ENCODE data around the gene DLGAP1. TPM values are rescaled to one million over a fixed set of nuclear protein-coding genes. Genes with fewer than 3 reads are reported as not detected.
A peak's percentile ranks its signal among the peaks of the same experiment; 100 is the strongest.

Gene DLGAP1
- polyA plus RNA-seq, 4 donors, result 0.22 to 0.47 TPM; not detected in 2

DNA sequence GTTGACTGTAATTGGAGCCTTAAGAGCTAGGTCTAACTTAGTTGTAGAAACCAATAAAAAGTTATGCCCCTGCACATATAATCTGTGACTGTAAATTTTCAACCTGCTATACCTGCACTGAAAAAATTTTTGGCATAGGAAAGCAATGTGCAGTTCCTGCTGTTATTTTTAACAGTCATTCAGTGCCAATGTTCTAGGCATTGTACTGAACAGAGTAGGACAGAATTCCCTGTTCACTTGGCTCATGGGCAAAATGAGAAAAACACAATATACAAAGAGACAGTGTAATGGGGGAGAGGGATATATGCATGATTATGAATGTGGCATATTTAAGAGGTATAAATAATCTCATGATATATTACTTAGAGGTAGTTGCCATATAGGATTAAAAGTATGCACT is 547.2 kb downstream of the DLGAP1 start:
- Histone ChIP-seq H3K4me3 (ENCODE audit: low read depth in 1 of 3, low read length in 3 of 3) (no peak overlapping the region), H3K9me3 (ENCODE audit: control insufficient read depth in 2 of 2, insufficient read depth in 1 of 2, low read depth in 1 of 2, low read length in 1 of 2) (no peaks in the 10 kb centered on the region), H3K27ac (ENCODE audit: low read depth in 1 of 3, low read length in 2 of 3) (no peak overlapping the region), H3K27me3 (ENCODE audit: control insufficient read depth in 3 of 3, insufficient read depth in 3 of 3, low read length in 3 of 3) (no peaks in the 10 kb centered on the region), H3K36me3 (ENCODE audit: control insufficient read depth in 3 of 3, insufficient read depth in 2 of 3, low read depth in 1 of 3, low read length in 3 of 3) (no peaks in the 10 kb centered on the region), H3K4me1 (ENCODE audit: control insufficient read depth in 3 of 3, insufficient read depth in 2 of 3, low read depth in 1 of 3, low read length in 2 of 3) (peaks cover 0 to 12% (median 0%) of the 10 kb centered on the region in 3 donors)
- no peak for DNase-seq
- no peak for FAIRE-seq

DNA sequence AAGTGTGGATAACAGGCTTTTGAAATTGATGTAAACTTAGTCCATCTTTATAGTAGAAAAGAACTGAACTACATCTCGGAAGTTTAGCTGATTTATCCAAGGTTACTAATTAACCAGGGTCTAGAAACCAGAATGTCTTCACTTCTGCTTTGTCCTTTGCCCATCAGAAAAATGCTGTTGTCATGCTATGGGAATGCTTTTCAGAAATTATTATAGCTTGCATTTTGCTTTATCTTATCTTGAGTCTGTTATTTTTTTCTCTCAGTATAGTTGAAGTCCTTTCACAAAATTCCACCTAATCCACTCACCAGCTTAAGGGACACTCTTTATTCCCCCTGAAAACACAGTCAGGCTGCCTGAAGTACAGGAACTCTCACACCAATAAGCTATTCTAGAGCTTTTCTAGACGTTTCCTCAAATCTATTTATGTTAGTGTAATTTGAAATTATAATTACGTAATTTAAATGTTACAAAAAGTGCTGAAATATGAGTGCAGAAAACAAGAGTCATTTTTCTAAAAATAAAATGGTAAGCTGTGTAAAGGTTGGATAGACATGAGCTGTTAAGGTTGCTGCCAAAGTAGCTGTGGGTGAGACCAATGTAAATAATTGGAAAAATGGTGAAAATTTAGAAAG is 548.9 kb downstream of the DLGAP1 start:
- Histone ChIP-seq H3K36me3 (ENCODE audit: control insufficient read depth in 3 of 3, insufficient read depth in 2 of 3, low read depth in 1 of 3, low read length in 3 of 3) (no peaks in the 10 kb centered on the region), H3K9me3 (ENCODE audit: control insufficient read depth in 2 of 2, insufficient read depth in 1 of 2, low read depth in 1 of 2, low read length in 1 of 2) (no peaks in the 10 kb centered on the region), H3K27ac (ENCODE audit: low read depth in 1 of 3, low read length in 2 of 3) (peak overlapping the region in 1 of 3 donors; percentile 70), H3K27me3 (ENCODE audit: control insufficient read depth in 3 of 3, insufficient read depth in 3 of 3, low read length in 3 of 3) (no peaks in the 10 kb centered on the region), H3K4me1 (ENCODE audit: control insufficient read depth in 3 of 3, insufficient read depth in 2 of 3, low read depth in 1 of 3, low read length in 2 of 3) (peaks cover 0 to 12% (median 0%) of the 10 kb centered on the region in 3 donors), H3K4me3 (ENCODE audit: low read depth in 1 of 3, low read length in 3 of 3) (no peak overlapping the region)
- no peak for FAIRE-seq
- 21 to 51% (median 24%) methylated on average over 3 of the region's 3 CpGs for WGBS, 3 donors
- peak; percentile 56 to 84 for DNase-seq

DNA sequence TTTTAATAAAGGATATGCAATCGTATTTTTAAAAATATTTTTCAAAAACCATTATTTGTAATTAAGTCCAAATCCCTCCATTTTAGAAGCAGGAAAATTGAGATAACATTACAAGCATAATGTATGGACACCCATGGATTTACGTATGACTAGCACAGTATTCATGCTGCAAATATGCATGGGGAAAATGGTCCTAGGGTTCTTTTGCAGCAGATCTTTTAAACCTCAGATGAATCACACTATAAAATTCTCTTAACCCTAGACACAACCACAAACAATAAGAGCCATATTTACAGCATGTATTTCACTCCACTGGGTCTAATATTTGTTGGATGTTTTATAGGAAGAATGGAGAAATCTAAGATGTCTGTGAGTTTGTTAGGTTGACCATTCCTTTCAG is 551.8 kb downstream of the DLGAP1 start:
- FAIRE-seq (no peak), DNase-seq (no peak)
- Histone ChIP-seq H3K4me3 (ENCODE audit: low read depth in 1 of 3, low read length in 3 of 3) (no peak overlapping the region), H3K27me3 (ENCODE audit: control insufficient read depth in 3 of 3, insufficient read depth in 3 of 3, low read length in 3 of 3) (no peaks in the 10 kb centered on the region), H3K9me3 (ENCODE audit: control insufficient read depth in 2 of 2, insufficient read depth in 1 of 2, low read depth in 1 of 2, low read length in 1 of 2) (no peaks in the 10 kb centered on the region), H3K36me3 (ENCODE audit: control insufficient read depth in 3 of 3, insufficient read depth in 2 of 3, low read depth in 1 of 3, low read length in 3 of 3) (no peaks in the 10 kb centered on the region), H3K4me1 (ENCODE audit: control insufficient read depth in 3 of 3, insufficient read depth in 2 of 3, low read depth in 1 of 3, low read length in 2 of 3) (peaks cover 0 to 12% (median 0%) of the 10 kb centered on the region in 3 donors), H3K27ac (ENCODE audit: low read depth in 1 of 3, low read length in 2 of 3) (no peak overlapping the region)
- 72 to 84% (median 79%) methylated on average over 2 of the region's 2 CpGs for WGBS, 3 donors

DNA sequence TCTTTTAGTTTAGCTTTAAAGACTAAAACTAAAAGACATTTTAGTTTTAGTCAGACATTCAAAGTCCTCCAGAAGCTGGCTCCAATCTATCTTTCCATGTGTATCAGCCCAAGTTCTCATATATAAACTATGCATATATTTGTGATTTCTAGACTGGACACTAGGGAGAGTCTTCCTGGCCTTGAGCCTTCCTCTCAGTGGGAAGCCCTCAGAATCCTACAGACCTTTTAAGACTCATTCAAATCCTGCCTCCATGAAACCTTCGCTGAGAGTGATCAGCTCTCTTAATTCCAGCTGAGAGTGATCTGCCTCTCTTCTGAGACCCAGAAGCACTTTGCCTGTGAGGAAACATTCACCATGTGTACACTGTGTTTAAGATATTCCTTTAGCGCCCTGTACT is 552.4 kb downstream of the DLGAP1 start:
- Histone ChIP-seq H3K36me3 (ENCODE audit: control insufficient read depth in 3 of 3, insufficient read depth in 2 of 3, low read depth in 1 of 3, low read length in 3 of 3) (no peaks in the 10 kb centered on the region), H3K4me1 (ENCODE audit: control insufficient read depth in 3 of 3, insufficient read depth in 2 of 3, low read depth in 1 of 3, low read length in 2 of 3) (peaks cover 0 to 12% (median 0%) of the 10 kb centered on the region in 3 donors), H3K27ac (ENCODE audit: low read depth in 1 of 3, low read length in 2 of 3) (no peak overlapping the region), H3K9me3 (ENCODE audit: control insufficient read depth in 2 of 2, insufficient read depth in 1 of 2, low read depth in 1 of 2, low read length in 1 of 2) (no peaks in the 10 kb centered on the region), H3K4me3 (ENCODE audit: low read depth in 1 of 3, low read length in 3 of 3) (no peak overlapping the region), H3K27me3 (ENCODE audit: control insufficient read depth in 3 of 3, insufficient read depth in 3 of 3, low read length in 3 of 3) (no peaks in the 10 kb centered on the region)
- DNase-seq (no peak), FAIRE-seq (no peak)
- WGBS, 3 donors, result 88 to 100% (median 89%) methylated on average over 2 of the region's 2 CpGs

DNA sequence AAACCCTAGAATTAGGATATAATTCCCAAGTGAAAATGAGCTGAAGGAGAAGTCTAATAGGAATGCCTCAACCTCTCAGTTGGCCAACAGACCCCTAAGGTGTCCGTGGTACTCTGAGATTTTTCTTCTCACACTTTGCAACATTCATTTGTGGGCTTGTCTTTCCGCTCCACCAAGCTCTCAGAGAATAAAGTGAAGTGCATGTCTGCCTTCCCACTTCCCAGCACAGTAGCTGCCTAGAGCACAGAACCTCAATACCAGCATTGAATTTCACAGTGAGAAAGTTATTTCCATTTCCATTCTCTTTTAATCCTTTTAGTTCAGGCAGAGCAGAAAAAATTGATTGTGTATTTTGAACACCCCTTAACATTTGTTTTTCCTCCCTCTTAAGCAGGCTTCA is 553.3 kb downstream of the DLGAP1 start:
- Histone ChIP-seq H3K9me3 (ENCODE audit: control insufficient read depth in 2 of 2, insufficient read depth in 1 of 2, low read depth in 1 of 2, low read length in 1 of 2) (no peaks in the 10 kb centered on the region), H3K4me1 (ENCODE audit: control insufficient read depth in 3 of 3, insufficient read depth in 2 of 3, low read depth in 1 of 3, low read length in 2 of 3) (peaks cover 0 to 12% (median 0%) of the 10 kb centered on the region in 3 donors)
- WGBS, 3 donors, result 72 to 91% (median 87%) methylated on average over 2 of the region's 2 CpGs

DNA sequence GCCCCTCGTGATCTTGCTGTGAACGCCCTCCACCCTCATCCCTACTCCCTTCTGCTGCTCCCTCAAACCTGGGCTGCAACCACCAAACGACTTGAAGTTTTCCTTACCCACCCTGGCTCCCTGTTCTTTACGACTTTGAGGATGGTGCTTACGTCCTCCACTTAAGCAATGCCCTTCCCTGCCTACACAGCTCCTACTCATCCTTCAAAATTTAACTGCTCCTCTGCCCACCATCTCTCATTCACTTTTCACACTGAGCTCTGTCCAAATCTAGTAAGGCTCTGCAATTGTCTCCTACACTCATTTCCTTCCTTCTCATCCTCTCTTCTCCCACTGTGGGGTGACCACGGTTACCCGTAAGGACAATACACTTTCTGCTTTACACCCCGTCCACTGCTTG is 554.1 kb downstream of the DLGAP1 start:
- Histone ChIP-seq H3K27ac (ENCODE audit: low read depth in 1 of 3, low read length in 2 of 3) (no peak overlapping the region), H3K36me3 (ENCODE audit: control insufficient read depth in 3 of 3, insufficient read depth in 2 of 3, low read depth in 1 of 3, low read length in 3 of 3) (no peaks in the 10 kb centered on the region), H3K4me3 (ENCODE audit: low read depth in 1 of 3, low read length in 3 of 3) (no peak overlapping the region), H3K4me1 (ENCODE audit: control insufficient read depth in 3 of 3, insufficient read depth in 2 of 3, low read depth in 1 of 3, low read length in 2 of 3) (peaks cover 0 to 6% (median 0%) of the 10 kb centered on the region in 3 donors), H3K9me3 (ENCODE audit: control insufficient read depth in 2 of 2, insufficient read depth in 1 of 2, low read depth in 1 of 2, low read length in 1 of 2) (no peaks in the 10 kb centered on the region), H3K27me3 (ENCODE audit: control insufficient read depth in 3 of 3, insufficient read depth in 3 of 3, low read length in 3 of 3) (no peaks in the 10 kb centered on the region)
- WGBS, 3 donors, result 77 to 85% (median 83%) methylated on average over 8 of the region's 8 CpGs
- no peak for FAIRE-seq
- DNase-seq, result no peak

More for the DNA sequence above, 553.3 kb downstream of the DLGAP1 start:
- Histone ChIP-seq H3K4me3 (ENCODE audit: low read depth in 1 of 3, low read length in 3 of 3) (no peak overlapping the region), H3K36me3 (ENCODE audit: control insufficient read depth in 3 of 3, insufficient read depth in 2 of 3, low read depth in 1 of 3, low read length in 3 of 3) (no peaks in the 10 kb centered on the region), H3K27ac (ENCODE audit: low read depth in 1 of 3, low read length in 2 of 3) (no peak overlapping the region), H3K27me3 (ENCODE audit: control insufficient read depth in 3 of 3, insufficient read depth in 3 of 3, low read length in 3 of 3) (no peaks in the 10 kb centered on the region)
- no peak for FAIRE-seq
- no peak for DNase-seq

- no peaks in the 10 kb centered on the region for H3K27me3 ChIP-seq (ENCODE audit: control insufficient read depth in 3 of 3, insufficient read depth in 3 of 3, low read length in 3 of 3)
- peaks cover 0 to under 1% (median 0%) of the 10 kb centered on the region in 3 donors for H3K4me1 ChIP-seq (ENCODE audit: control insufficient read depth in 3 of 3, insufficient read depth in 2 of 3, low read depth in 1 of 3, low read length in 2 of 3)
- no peaks in the 10 kb centered on the region for H3K36me3 ChIP-seq (ENCODE audit: control insufficient read depth in 3 of 3, insufficient read depth in 2 of 3, low read depth in 1 of 3, low read length in 3 of 3)
- FAIRE-seq (no peak), DNase-seq (no peak)
- H3K4me3 ChIP-seq (ENCODE audit: low read depth in 1 of 3, low read length in 3 of 3), result no peak overlapping the region
- no peak overlapping the region for H3K27ac ChIP-seq (ENCODE audit: low read depth in 1 of 3, low read length in 2 of 3)
- H3K9me3 ChIP-seq (ENCODE audit: control insufficient read depth in 2 of 2, insufficient read depth in 1 of 2, low read depth in 1 of 2, low read length in 1 of 2), result no peaks in the 10 kb centered on the region
- WGBS, 3 donors, result 61 to 75% (median 64%) methylated on average over 2 of the region's 2 CpGs
Measured at GRCh38 chr18:3900327-3900726, 554.8 kb downstream of the DLGAP1 start.

DNA sequence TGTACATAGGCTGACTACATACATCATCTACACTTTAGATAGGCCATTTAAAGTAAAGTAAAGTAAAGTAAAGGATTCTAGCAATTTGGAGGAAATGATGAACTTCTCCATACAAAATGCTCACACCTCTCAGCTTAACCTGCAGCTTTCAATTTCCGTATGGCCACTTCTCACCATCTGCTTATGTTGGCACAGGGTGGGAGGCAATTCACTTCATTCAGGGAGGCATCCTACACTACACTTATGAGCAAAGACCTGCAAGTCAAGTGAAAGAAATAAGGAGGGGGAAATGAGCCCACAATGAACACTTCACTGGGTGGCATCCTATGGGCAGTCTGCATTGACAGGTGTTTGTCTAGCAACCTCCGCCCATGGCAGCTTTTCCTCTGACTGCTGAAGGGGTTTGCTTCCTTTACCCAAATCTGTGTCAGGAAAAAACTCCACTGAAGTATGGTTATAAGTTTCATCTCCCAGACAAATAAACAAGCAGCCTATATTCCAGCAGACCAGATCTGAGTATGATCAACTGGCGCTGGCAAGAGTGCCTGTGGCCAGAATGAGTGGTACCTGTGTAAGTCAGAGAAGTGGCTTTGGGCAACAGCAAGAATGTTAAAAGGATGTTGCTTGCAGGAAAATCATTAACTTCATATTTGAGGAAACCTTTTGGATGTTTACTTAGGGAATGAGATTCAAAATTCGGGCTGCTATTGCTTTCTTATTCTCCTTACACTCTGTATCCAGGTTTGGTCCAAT is 556.1 kb downstream of the DLGAP1 start:
- no peak for DNase-seq
- Histone ChIP-seq H3K27ac (ENCODE audit: low read depth in 1 of 3, low read length in 2 of 3) (no peak overlapping the region), H3K4me3 (ENCODE audit: low read depth in 1 of 3, low read length in 3 of 3) (no peak overlapping the region), H3K4me1 (ENCODE audit: control insufficient read depth in 3 of 3, insufficient read depth in 2 of 3, low read depth in 1 of 3, low read length in 2 of 3) (no peaks in the 10 kb centered on the region), H3K27me3 (ENCODE audit: control insufficient read depth in 3 of 3, insufficient read depth in 3 of 3, low read length in 3 of 3) (no peaks in the 10 kb centered on the region), H3K9me3 (ENCODE audit: control insufficient read depth in 2 of 2, insufficient read depth in 1 of 2, low read depth in 1 of 2, low read length in 1 of 2) (no peaks in the 10 kb centered on the region), H3K36me3 (ENCODE audit: control insufficient read depth in 3 of 3, insufficient read depth in 2 of 3, low read depth in 1 of 3, low read length in 3 of 3) (no peaks in the 10 kb centered on the region)
- FAIRE-seq, result no peak
- 64 to 79% (median 76%) methylated on average over 4 of the region's 4 CpGs for WGBS, 3 donors
